ENCODE results near the gene SPPL3.

GRCh38 chr12:120884644-120885043 is 19.5 kb downstream of the SPPL3 start:
- no peak for TF ChIP-seq CTCF (IDR thresholded peaks at IDR 0.05)
- no peak for TF ChIP-seq POLR2A (IDR thresholded peaks at IDR 0.05)
- no peak for TF ChIP-seq POLR2AphosphoS5 (IDR thresholded peaks at IDR 0.05; ENCODE audit: insufficient read depth in 1 of 2, low read depth in 1 of 2)
